Hepatocyte (in vitro differentiated cells): ENCODE results near the gene LSM12. TPM values are rescaled to one million over a fixed set of nuclear protein-coding genes. Genes with fewer than 3 reads are reported as not detected.

Source experiments
- DNase-seq: peaks from one replicate; pipeline ENCODE4 v3.0.0-alpha.2; 2016; ENCODE audit warnings: low spot score
- H2AFZ ChIP-seq: fragments of 200-600 bp; sonication (generic); 2 replicates; pipeline ENCODE4 v1.6.0; 2016; ENCODE audit warnings: antibody characterized with exemption, mild to moderate bottlenecking
- H3K27ac ChIP-seq: fragments of 200-600 bp; sonication (generic); 2 replicates; pipeline ENCODE4 v1.5.1; 2016; ENCODE audit warnings: mild to moderate bottlenecking
- H3K27me3 ChIP-seq: fragments of 200-600 bp; sonication (generic); 2 replicates; pipeline ENCODE4 v1.6.1; 2016
- H3K36me3 ChIP-seq: fragments of 200-600 bp; sonication (generic); replicated peaks from 2 replicates; pipeline ENCODE4 v1.5.1; 2016; ENCODE audit warnings: low read depth; ENCODE audit not compliant: insufficient read depth
- H3K4me1 ChIP-seq: fragments of 200-600 bp; sonication (generic); 2 replicates; pipeline ENCODE4 v1.5.1; 2016; ENCODE audit warnings: mild to moderate bottlenecking, moderate library complexity; ENCODE audit not compliant: insufficient read depth
- H3K4me2 ChIP-seq: fragments of 200-600 bp; sonication (generic); 2 replicates; pipeline ENCODE4 v1.6.0; 2016
- H3K4me3 ChIP-seq: fragments of 200-600 bp; sonication (generic); 2 replicates; pipeline ENCODE4 v1.5.1; 2016; ENCODE audit warnings: mild to moderate bottlenecking
- H3K79me2 ChIP-seq: fragments of 200-600 bp; sonication (generic); 2 replicates; pipeline ENCODE4 v1.6.0; 2017; ENCODE audit warnings: mild to moderate bottlenecking
- H3K9me2 ChIP-seq: fragments of 200-600 bp; sonication (generic); replicated peaks from 2 replicates; pipeline ENCODE4 v1.6.0; 2017; ENCODE audit warnings: mild to moderate bottlenecking; ENCODE audit not compliant: insufficient read depth
- H3K9me3 ChIP-seq: fragments of 200-600 bp; sonication (generic); 2 replicates; pipeline ENCODE4 v1.5.1; 2016; ENCODE audit warnings: low read depth, mild to moderate bottlenecking
- H4K20me1 ChIP-seq: fragments of 200-600 bp; sonication (generic); 2 replicates; pipeline ENCODE4 v1.6.0; 2016; ENCODE audit warnings: mild to moderate bottlenecking; ENCODE audit not compliant: insufficient read depth, poor library complexity, severe bottlenecking
- CTCF ChIP-seq: fragments of 200-600 bp; sonication (generic); IDR thresholded peaks from 2 replicates; pipeline ENCODE4 v1.5.1; 2016; ENCODE audit warnings: antibody characterized with exemption, mild to moderate bottlenecking; ENCODE audit not compliant: poor library complexity
- EZH2 ChIP-seq: fragments of 200-600 bp; sonication (generic); IDR thresholded peaks from 2 replicates; pipeline ENCODE4 v1.6.1; 2016; ENCODE audit warnings: antibody characterized with exemption, mild to moderate bottlenecking, borderline replicate concordance
- EZH2phosphoT487 ChIP-seq: fragments of 200-600 bp; sonication (generic); IDR thresholded peaks from one replicate; pipeline ENCODE4 v1.6.1; 2018; ENCODE audit warnings: antibody characterized with exemption, mild to moderate bottlenecking, low read depth, moderate library complexity; ENCODE audit not compliant: unreplicated experiment, severe bottlenecking
- WGBS: methylation state at CpG from one replicate; pipeline ENCODE4 v1.1.6; 2016; ENCODE audit warnings: low lambda C conversion rate; ENCODE audit errors: missing lambda C conversion rate; 5-methylcytosine and 5-hydroxymethylcytosine counted together
- polyA plus RNA-seq: library from polyadenylated mRNA; unstranded; fragments of >200 nt; fragmentation: Nextera tagmentation; extraction: Ambion mirVana; gene quantifications from 2 replicates; pipeline ENCODE4 v1.2.1, GENCODE V29; 2016
- total RNA-seq: library from RNA; depleted of rRNA; stranded (reverse); fragments of >200 nt; gene quantifications from 2 replicates; pipeline ENCODE4 v1.2.3, GENCODE V29; 2014

The LSM12 gene
- total and polyA plus RNA-seq, 2 experiments from 2014 or later: 40.4 to 44.5 TPM

GRCh38 chr17:44093231-44093900, 26.9 kb upstream of the LSM12 start:
- DNase-seq: no peak
- Histone ChIP-seq H3K4me3 (no peak overlapping the region), H3K36me3 (no peaks in the 10 kb centered on the region), H4K20me1 (no peaks in the 10 kb centered on the region), H3K4me2 (no peak overlapping the region), H3K9me2 (no peaks in the 10 kb centered on the region), H3K9me3 (no peaks in the 10 kb centered on the region), H2AFZ (no peak overlapping the region), H3K27ac (no peak overlapping the region), H3K27me3 (no peaks in the 10 kb centered on the region), H3K4me1 (peaks cover 21% of the 10 kb centered on the region), H3K79me2 (peaks cover 3% of the 10 kb centered on the region)
- 94% methylated on average over 21 of the region's 21 CpGs for WGBS
- no peak for TF ChIP-seq EZH2
- TF ChIP-seq CTCF: no peak
- no peak for TF ChIP-seq EZH2phosphoT487

- no peak overlapping the region for H3K4me3 ChIP-seq
- no peak overlapping the region for H2AFZ ChIP-seq
- H4K20me1 ChIP-seq: no peaks in the 10 kb centered on the region
- H3K36me3 ChIP-seq: no peaks in the 10 kb centered on the region
- H3K27ac ChIP-seq: no peak overlapping the region
- WGBS: 94% methylated on average over 11 of the region's 11 CpGs
- no peaks in the 10 kb centered on the region for H3K9me2 ChIP-seq
- H3K4me1 ChIP-seq: peaks cover 26% of the 10 kb centered on the region
- DNase-seq: no peak
- no peaks in the 10 kb centered on the region for H3K9me3 ChIP-seq
- TF ChIP-seq EZH2 (no peak), CTCF (no peak), EZH2phosphoT487 (no peak)
- peaks cover 3% of the 10 kb centered on the region for H3K79me2 ChIP-seq
- H3K27me3 ChIP-seq: no peaks in the 10 kb centered on the region
- H3K4me2 ChIP-seq: no peak overlapping the region
Measured at GRCh38 chr17:44092051-44092450, 25.6 kb upstream of the LSM12 start.

GRCh38 chr17:44091200-44091997, 24.9 kb upstream of the LSM12 start:
- no peak for TF ChIP-seq EZH2
- TF ChIP-seq CTCF: no peak
- H2AFZ ChIP-seq: no peak overlapping the region
- no peaks in the 10 kb centered on the region for H3K36me3 ChIP-seq
- H3K9me2 ChIP-seq: no peaks in the 10 kb centered on the region
- no peak overlapping the region for H3K27ac ChIP-seq
- no peak overlapping the region for H3K4me3 ChIP-seq
- no peak overlapping the region for H3K4me2 ChIP-seq
- H3K4me1 ChIP-seq: peaks cover 23% of the 10 kb centered on the region
- no peak for DNase-seq
- H3K27me3 ChIP-seq: no peaks in the 10 kb centered on the region
- H4K20me1 ChIP-seq: no peaks in the 10 kb centered on the region
- WGBS: 95% methylated on average over 14 of the region's 14 CpGs
- H3K79me2 ChIP-seq: peaks cover 3% of the 10 kb centered on the region
- H3K9me3 ChIP-seq: no peaks in the 10 kb centered on the region
